Nephron (organoid): Measurements from ENCODE around the gene C8A.

Experiments used
- H3K27ac Mint-ChIP-seq, 3 experiments: 2 replicates each; pipeline ENCODE4 v1.8.0; 2020; ENCODE audit warnings: mixed read lengths in 3 of 3, mild to moderate bottlenecking in 2 of 3, moderate library complexity in 1 of 3
- H3K27me3 Mint-ChIP-seq: 2 replicates; pipeline ENCODE4 v1.8.0; 2021; ENCODE audit warnings: low read depth, mild to moderate bottlenecking, moderate library complexity, mixed read lengths
- H3K36me3 Mint-ChIP-seq: 2 replicates; pipeline ENCODE4 v1.8.0; 2020; ENCODE audit warnings: low read depth, mixed read lengths
- H3K4me1 Mint-ChIP-seq: 2 replicates; pipeline ENCODE4 v1.8.0; 2020; ENCODE audit warnings: mixed read lengths
- H3K4me3 Mint-ChIP-seq, 3 experiments: 2 replicates each; pipeline ENCODE4 v1.8.0; 2020; ENCODE audit warnings: mild to moderate bottlenecking in 3 of 3, mixed read lengths in 3 of 3, moderate library complexity in 2 of 3
- H3K9me3 Mint-ChIP-seq: 2 replicates; pipeline ENCODE4 v1.8.0; 2020; ENCODE audit warnings: mixed read lengths
- TF ChIP-seq, protein P1 (sequence below), 3 experiments: fragments of 200-600 bp; sonication (generic); IDR thresholded peaks; one replicate each; pipeline ENCODE4 v1.5.0; 2021; ENCODE audit warnings: antibody characterized with exemption in 3 of 3; ENCODE audit not compliant: unreplicated experiment in 3 of 3

Gene C8A

GRCh38 chr1:56821462-56821797 lies 33.2 kb upstream of the C8A start:
- Mint-ChIP-seq H3K36me3 (no peaks in the 10 kb centered on the region), H3K27me3 (peaks cover 23% of the 10 kb centered on the region), H3K9me3 (no peaks in the 10 kb centered on the region), H3K4me1 (peaks cover 6% of the 10 kb centered on the region), H3K27ac (no peak overlapping the region), H3K4me3 (no peak overlapping the region)
- TF ChIP-seq, protein P1, sequence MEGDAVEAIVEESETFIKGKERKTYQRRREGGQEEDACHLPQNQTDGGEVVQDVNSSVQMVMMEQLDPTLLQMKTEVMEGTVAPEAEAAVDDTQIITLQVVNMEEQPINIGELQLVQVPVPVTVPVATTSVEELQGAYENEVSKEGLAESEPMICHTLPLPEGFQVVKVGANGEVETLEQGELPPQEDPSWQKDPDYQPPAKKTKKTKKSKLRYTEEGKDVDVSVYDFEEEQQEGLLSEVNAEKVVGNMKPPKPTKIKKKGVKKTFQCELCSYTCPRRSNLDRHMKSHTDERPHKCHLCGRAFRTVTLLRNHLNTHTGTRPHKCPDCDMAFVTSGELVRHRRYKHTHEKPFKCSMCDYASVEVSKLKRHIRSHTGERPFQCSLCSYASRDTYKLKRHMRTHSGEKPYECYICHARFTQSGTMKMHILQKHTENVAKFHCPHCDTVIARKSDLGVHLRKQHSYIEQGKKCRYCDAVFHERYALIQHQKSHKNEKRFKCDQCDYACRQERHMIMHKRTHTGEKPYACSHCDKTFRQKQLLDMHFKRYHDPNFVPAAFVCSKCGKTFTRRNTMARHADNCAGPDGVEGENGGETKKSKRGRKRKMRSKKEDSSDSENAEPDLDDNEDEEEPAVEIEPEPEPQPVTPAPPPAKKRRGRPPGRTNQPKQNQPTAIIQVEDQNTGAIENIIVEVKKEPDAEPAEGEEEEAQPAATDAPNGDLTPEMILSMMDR (IDR thresholded peaks at IDR 0.05; ENCODE audit: unreplicated experiment in 3 of 3) = no peak

- H3K4me1 Mint-ChIP-seq = no peaks in the 10 kb centered on the region
- TF ChIP-seq, protein P1 (IDR thresholded peaks at IDR 0.05; ENCODE audit: unreplicated experiment in 3 of 3) = no peak
- H3K27ac Mint-ChIP-seq = no peak overlapping the region
These were observed 30.3 kb upstream of the C8A start for GRCh38 chr1:56824271-56824670.

GRCh38 chr1:56824938-56825337 lies 29.7 kb upstream of the C8A start:
- Mint-ChIP-seq H3K27me3 (peaks cover 20% of the 10 kb centered on the region), H3K27ac (no peak overlapping the region)
- TF ChIP-seq, protein P1 (IDR thresholded peaks at IDR 0.05; ENCODE audit: unreplicated experiment in 3 of 3) = no peak

More at GRCh38 chr1:56824271-56824670, 30.3 kb upstream of the C8A start:
- H3K9me3 Mint-ChIP-seq = no peaks in the 10 kb centered on the region
- H3K4me3 Mint-ChIP-seq = no peak overlapping the region
- peaks cover 20% of the 10 kb centered on the region for H3K27me3 Mint-ChIP-seq
- H3K36me3 Mint-ChIP-seq = no peaks in the 10 kb centered on the region

DNA sequence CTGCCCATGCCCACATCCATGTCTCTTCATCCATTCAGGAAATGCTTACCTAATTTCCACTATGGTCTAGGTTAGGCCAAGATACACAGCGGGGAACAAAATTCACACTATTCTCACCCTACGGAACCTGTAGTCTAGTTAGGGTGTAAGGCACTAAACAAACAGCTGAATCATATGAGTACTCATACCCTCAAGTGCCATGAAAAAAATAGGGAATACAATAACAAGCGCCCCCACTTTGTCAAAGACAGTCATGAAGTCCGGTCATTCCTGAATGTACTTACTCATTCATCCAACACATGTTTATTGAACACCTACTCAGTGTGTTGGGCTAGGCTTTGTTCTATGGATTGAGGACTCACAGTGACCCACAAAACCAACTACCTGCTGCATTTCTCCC lies 29.2 kb upstream of the C8A start:
- no peaks in the 10 kb centered on the region for H3K4me1 Mint-ChIP-seq
- TF ChIP-seq, protein P1 (IDR thresholded peaks at IDR 0.05; ENCODE audit: unreplicated experiment in 3 of 3) = no peak
- H3K36me3 Mint-ChIP-seq = no peaks in the 10 kb centered on the region
- no peak overlapping the region for H3K4me3 Mint-ChIP-seq
- H3K27me3 Mint-ChIP-seq = peaks cover 20% of the 10 kb centered on the region
- no peak overlapping the region for H3K27ac Mint-ChIP-seq
- no peaks in the 10 kb centered on the region for H3K9me3 Mint-ChIP-seq

More at GRCh38 chr1:56824938-56825337, 29.7 kb upstream of the C8A start:
- Mint-ChIP-seq H3K4me1 (no peaks in the 10 kb centered on the region), H3K36me3 (no peaks in the 10 kb centered on the region), H3K4me3 (no peak overlapping the region), H3K9me3 (no peaks in the 10 kb centered on the region)

DNA sequence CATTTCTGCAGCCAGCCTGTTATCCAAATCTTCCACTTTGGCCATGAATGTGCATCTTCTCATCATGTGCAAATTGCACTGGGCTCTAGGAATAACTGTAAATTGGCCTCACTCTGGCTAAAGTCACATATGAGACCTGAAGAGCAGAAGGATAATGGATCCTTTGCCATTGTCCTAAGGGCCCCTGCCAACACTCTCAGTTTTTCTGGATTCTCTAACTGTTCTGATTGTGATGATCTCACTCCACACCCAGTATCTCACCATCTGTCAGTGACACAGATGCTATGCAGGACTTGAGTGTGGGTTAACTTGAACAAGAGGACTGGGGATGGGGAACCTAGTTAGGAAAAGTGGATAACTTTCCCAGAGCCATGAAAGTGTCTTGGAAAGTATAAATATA lies 26.9 kb upstream of the C8A start:
- TF ChIP-seq, protein P1 (IDR thresholded peaks at IDR 0.05; ENCODE audit: unreplicated experiment in 3 of 3) = no peak
- peaks cover 24% of the 10 kb centered on the region for H3K27me3 Mint-ChIP-seq
- no peaks in the 10 kb centered on the region for H3K36me3 Mint-ChIP-seq
- H3K9me3 Mint-ChIP-seq = no peaks in the 10 kb centered on the region
- H3K4me1 Mint-ChIP-seq = no peaks in the 10 kb centered on the region
- no peak overlapping the region for H3K4me3 Mint-ChIP-seq
- H3K27ac Mint-ChIP-seq = no peak overlapping the region

DNA sequence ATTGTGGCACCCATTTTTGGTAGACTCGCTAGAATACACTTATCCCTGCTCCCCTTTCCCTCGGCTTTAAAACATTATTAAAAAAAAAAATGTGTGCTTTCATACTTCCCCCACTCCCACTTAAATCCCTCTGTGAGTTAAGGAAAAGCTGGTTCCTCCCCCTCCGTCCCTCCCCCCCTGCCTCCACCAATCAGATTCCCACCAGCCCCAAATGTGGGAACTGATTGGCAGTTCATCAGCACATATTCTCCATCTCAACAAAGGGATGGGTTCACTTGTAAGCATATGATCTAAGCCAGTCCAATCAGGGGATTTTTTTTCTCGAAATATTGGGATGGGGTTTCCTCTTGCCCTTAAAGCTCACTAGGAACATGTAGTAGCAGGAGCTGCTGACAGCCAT lies 24.5 kb upstream of the C8A start:
- no peaks in the 10 kb centered on the region for H3K4me1 Mint-ChIP-seq
- no peaks in the 10 kb centered on the region for H3K36me3 Mint-ChIP-seq
- peaks cover 16% of the 10 kb centered on the region for H3K27me3 Mint-ChIP-seq
- H3K9me3 Mint-ChIP-seq = no peaks in the 10 kb centered on the region
- no peak overlapping the region for H3K27ac Mint-ChIP-seq
- TF ChIP-seq, protein P1 (IDR thresholded peaks at IDR 0.05; ENCODE audit: unreplicated experiment in 3 of 3) = no peak
- no peak overlapping the region for H3K4me3 Mint-ChIP-seq
